OCI-LY7 (cell line): Measurements from ENCODE around the gene CNP. TPM values are rescaled to one million over a fixed set of nuclear protein-coding genes. Genes with fewer than 3 reads are reported as not detected.

ENCODE experiments used
- BruUV-seq: library from RNA; stranded (reverse); fragments of 400-500 nt; replicated peaks from 2 replicates; lab custom pipeline; 2021; lab: Mats Ljungman, UMichigan
- CTCF ChIA-PET: fragments of 300-600 bp; sonication (Branson Sonifier 250); formaldehyde crosslinking; loops from one replicate; lab custom pipeline; 2022; ENCODE audit warnings: antibody characterized with exemption; ENCODE audit not compliant: unreplicated experiment; lab: Charles Lee
- POLR2A ChIA-PET: fragments of 300-600 bp; sonication (Branson Sonifier 250); formaldehyde crosslinking; loops from one replicate; lab custom pipeline; 2022; ENCODE audit warnings: antibody characterized with exemption; lab: Charles Lee
- DNase-seq: peaks from one replicate; pipeline ENCODE4 v3.0.0-alpha.2; 2015; ENCODE audit warnings: low spot score
- H2AFZ ChIP-seq: fragments of 200-600 bp; sonication (generic), shearing (Covaris generic); 2 replicates; pipeline ENCODE4 v1.6.1; 2014; ENCODE audit warnings: mild to moderate bottlenecking, antibody characterized with exemption, low read length, moderate library complexity
- H3K27ac ChIP-seq: fragments of 200-600 bp; sonication (generic); 2 replicates; pipeline ENCODE4 v1.5.1; 2014; ENCODE audit warnings: mixed run types, low read depth, mild to moderate bottlenecking, moderate library complexity, low read length, inconsistent platforms; ENCODE audit not compliant: poor library complexity, severe bottlenecking
- H3K36me3 ChIP-seq: fragments of 200-600 bp; sonication (generic); 2 replicates; pipeline ENCODE4 v1.6.1; 2014; ENCODE audit warnings: mild to moderate bottlenecking, antibody characterized with exemption, low read length, moderate library complexity, mixed read lengths; ENCODE audit not compliant: insufficient read depth
- H3K4me1 ChIP-seq: fragments of 200-600 bp; sonication (generic); 2 replicates; pipeline ENCODE4 v1.5.1; 2014; ENCODE audit warnings: mild to moderate bottlenecking, low read length; ENCODE audit not compliant: insufficient read depth, poor library complexity, severe bottlenecking
- H3K4me2 ChIP-seq: fragments of 200-600 bp; sonication (generic); 2 replicates; pipeline ENCODE4 v1.6.1; 2014; ENCODE audit warnings: mild to moderate bottlenecking, low read length
- H3K4me3 ChIP-seq: fragments of 200-600 bp; sonication (generic); 2 replicates; pipeline ENCODE4 v1.5.1; 2014; ENCODE audit warnings: mild to moderate bottlenecking, low read depth, low read length; ENCODE audit not compliant: poor library complexity, severe bottlenecking
- H3K79me2 ChIP-seq: fragments of 200-600 bp; sonication (generic); 2 replicates; pipeline ENCODE4 v1.6.1; 2016; ENCODE audit warnings: low read depth, mild to moderate bottlenecking, low read length, moderate library complexity, mixed read lengths; ENCODE audit not compliant: insufficient read depth
- H3K9me2 ChIP-seq: fragments of 200-600 bp; sonication (generic); 2 replicates; pipeline ENCODE4 v1.6.1; 2016; ENCODE audit warnings: mild to moderate bottlenecking, low read length, mixed read lengths; ENCODE audit not compliant: insufficient read depth
- H3K9me3 ChIP-seq: fragments of 200-600 bp; sonication (generic); 2 replicates; pipeline ENCODE4 v1.6.1; 2014; ENCODE audit warnings: mild to moderate bottlenecking, mixed run types, low read length, mixed read lengths
- H4K20me1 ChIP-seq: fragments of 200-600 bp; sonication (generic); 2 replicates; pipeline ENCODE4 v1.6.1; 2014; ENCODE audit warnings: mild to moderate bottlenecking, antibody characterized with exemption, low read length, moderate library complexity, mixed read lengths; ENCODE audit not compliant: insufficient read depth
- CTCF ChIP-seq: fragments of 200-600 bp; sonication (generic); conservative IDR thresholded peaks from 2 replicates; pipeline ENCODE4 v1.5.1; 2014; ENCODE audit warnings: mild to moderate bottlenecking, antibody characterized with exemption, low read length, moderate library complexity, mixed read lengths
- EZH2phosphoT487 ChIP-seq: fragments of 200-600 bp; sonication (generic); IDR thresholded peaks from 2 replicates; pipeline ENCODE4 v1.6.1; 2018; ENCODE audit warnings: low read depth, borderline replicate concordance, mild to moderate bottlenecking, mixed run types, antibody characterized with exemption, low read length, moderate library complexity, mixed read lengths
- intact Hi-C: fragments of 100-400 bp; cut with micrococcal nuclease; formaldehyde crosslinking; loops from one replicate; pipeline ENCODE4 v1.10.0; 2022; ENCODE audit not compliant: unreplicated experiment
- total RNA-seq, 2 experiments: library from RNA; depleted of rRNA in 1 of 2; stranded (reverse); fragments of >200 nt in 1 of 2; shearing (Covaris generic) in 1 of 2; gene quantifications; 2 replicates each; pipeline ENCODE4 v1.2.3, GENCODE V29; 2014 to 2022

CNP gene
- total RNA-seq, 2 experiments from 2014 or later: 34.1 to 50.6 TPM

DNA sequence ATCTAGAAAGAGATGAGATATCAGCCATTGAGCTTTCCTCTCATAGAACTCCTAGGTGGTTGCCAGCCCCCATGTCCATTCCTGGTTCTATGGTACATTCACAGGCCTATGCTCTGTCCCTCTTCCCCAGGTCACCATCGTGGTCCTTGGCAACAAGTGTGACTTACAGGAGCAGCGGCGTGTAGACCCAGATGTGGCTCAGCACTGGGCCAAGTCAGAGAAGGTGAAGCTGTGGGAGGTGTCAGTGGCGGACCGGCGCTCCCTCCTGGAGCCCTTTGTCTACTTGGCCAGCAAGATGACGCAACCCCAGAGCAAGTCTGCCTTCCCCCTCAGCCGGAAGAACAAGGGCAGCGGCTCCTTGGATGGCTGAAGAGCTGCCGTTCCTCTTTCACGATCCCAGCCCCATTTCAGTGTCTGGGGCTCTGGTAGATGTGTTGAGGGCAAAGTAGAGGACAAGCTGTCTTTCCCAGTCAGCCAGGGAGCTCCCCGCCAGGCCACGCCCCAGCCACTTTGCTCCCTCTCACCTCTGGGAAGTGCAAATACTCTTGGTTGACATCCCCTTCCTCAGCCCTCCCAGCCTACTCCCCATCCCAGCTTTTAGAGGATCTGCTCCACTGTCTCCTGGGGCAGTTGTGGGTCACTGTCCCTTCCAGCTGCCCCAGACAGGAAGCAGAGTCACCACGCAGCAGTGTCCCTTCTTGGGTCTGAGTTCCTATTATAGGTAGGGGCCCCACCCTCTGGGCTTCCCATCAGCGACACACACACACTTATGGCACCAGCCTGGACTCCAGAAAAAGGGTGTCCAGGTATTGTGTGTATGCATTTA lies 57.1 kb downstream of the CNP start:
- H3K4me3 ChIP-seq: no peak overlapping the region
- peaks cover 31% of the 10 kb centered on the region for H3K4me1 ChIP-seq
- H3K4me2 ChIP-seq: no peak overlapping the region
- intact Hi-C loops: loop anchor here (1.0 to 2.0 kb wide), 4 partner anchors 43 to 157 kb away; partner anchors contain the start of genes KCNH4 and ZNF385C
- H3K9me2 ChIP-seq: no peaks in the 10 kb centered on the region
- H3K27ac ChIP-seq: peak overlapping the region; percentile 53
- no TSS peak for BruUV-seq
- no peaks in the 10 kb centered on the region for H4K20me1 ChIP-seq
- H3K36me3 ChIP-seq: peaks cover 31% of the 10 kb centered on the region
- DNase-seq: no peak
- H2AFZ ChIP-seq: no peak overlapping the region
- H3K79me2 ChIP-seq: peaks cover 12% of the 10 kb centered on the region; the same call in 1 of the 2 replicates
- ChIA-PET CTCF (no interaction called here), POLR2A (interaction anchor here (0.6 to 1.0 kb wide), 3 partner anchors 50 to 263 kb away, joined by 3 to 4 read pairs (median 3); no protein-coding TSS in a partner anchor)
- no peak for TF ChIP-seq EZH2phosphoT487
- TF ChIP-seq CTCF: no peak
- no peaks in the 10 kb centered on the region for H3K9me3 ChIP-seq

GRCh38 chr17:42025191-42025579 lies 58.6 kb downstream of the CNP start:
- TF ChIP-seq CTCF (peak; percentile 67; the same call in 1 of the 2 replicates), EZH2phosphoT487 (no peak)
- H4K20me1 ChIP-seq: no peaks in the 10 kb centered on the region
- no peak for DNase-seq
- H3K9me3 ChIP-seq: no peaks in the 10 kb centered on the region
- H3K4me3 ChIP-seq: no peak overlapping the region
- H3K4me2 ChIP-seq: peak overlapping the region; percentile 70
- H3K79me2 ChIP-seq: peaks cover 10% of the 10 kb centered on the region; the same call in 1 of the 2 replicates
- no peak overlapping the region for H2AFZ ChIP-seq
- BruUV-seq: no TSS peak
- intact Hi-C loops: loop anchor here (1.0 to 2.0 kb wide), 4 partner anchors 42 to 156 kb away; partner anchors contain the start of genes KCNH4 and ZNF385C
- ChIA-PET CTCF (no interaction called here), POLR2A (interaction anchor here (1.1 kb wide), 1 partner anchor 96 kb away, joined by 3 read pairs; the partner anchor contains the start of gene KAT2A)
- peaks cover 31% of the 10 kb centered on the region for H3K36me3 ChIP-seq
- no peaks in the 10 kb centered on the region for H3K9me2 ChIP-seq
- peak overlapping the region; percentile 53 for H3K27ac ChIP-seq
- H3K4me1 ChIP-seq: peaks cover 26% of the 10 kb centered on the region
